HFFc6 (cell line): Measurements from ENCODE around the gene PDE4D. TPM values are rescaled to one million over a fixed set of nuclear protein-coding genes. Genes with fewer than 3 reads are reported as not detected.

Experiments used
- DNase-seq: peaks from one replicate; pipeline ENCODE4 v3.0.0-alpha.2; 2018
- H3K27ac Mint-ChIP-seq: 2 replicates; pipeline ENCODE4 v1.8.0; 2020; ENCODE audit warnings: mild to moderate bottlenecking, mixed read lengths
- H3K27me3 Mint-ChIP-seq: 2 replicates; pipeline ENCODE4 v1.8.0; 2021; ENCODE audit warnings: mild to moderate bottlenecking, moderate library complexity, mixed read lengths; ENCODE audit not compliant: insufficient read depth
- H3K36me3 Mint-ChIP-seq: 2 replicates; pipeline ENCODE4 v1.8.0; 2021; ENCODE audit warnings: low read depth, mixed read lengths
- H3K4me1 Mint-ChIP-seq: 2 replicates; pipeline ENCODE4 v1.8.0; 2020; ENCODE audit warnings: low read depth, mixed read lengths
- H3K4me3 Mint-ChIP-seq: 2 replicates; pipeline ENCODE4 v1.8.0; 2020; ENCODE audit warnings: mild to moderate bottlenecking, moderate library complexity, mixed read lengths
- H3K9me3 Mint-ChIP-seq: 2 replicates; pipeline ENCODE4 v1.8.0; 2020; ENCODE audit warnings: mild to moderate bottlenecking, mixed read lengths
- CTCF ChIP-seq: fragments of 200-600 bp; sonication (generic); IDR thresholded peaks from 2 replicates; pipeline ENCODE4 v1.5.0; 2021; ENCODE audit warnings: antibody characterized with exemption, mild to moderate bottlenecking
- total RNA-seq, 6 experiments: library from RNA; stranded (reverse); fragmentation: NEBNext Ultra II Directional; extraction: Animal tissue kit (Norgen Biotek cat#: 25700); gene quantifications; 2 replicates in 1 of 6; 3 replicates in 5 of 6; pipeline ENCODE4 v1.2.3, GENCODE V29; 2021

PDE4D gene
- total RNA-seq, 6 experiments from 2014 or later = 1.8 to 7.3 (median 6.2) TPM

- DNase-seq = no peak
- Mint-ChIP-seq H3K4me3 (no peak overlapping the region), H3K27ac (no peak overlapping the region), H3K4me1 (no peaks in the 10 kb centered on the region), H3K27me3 (no peaks in the 10 kb centered on the region; the same call in 1 of the 2 replicates), H3K36me3 (peaks cover 20% of the 10 kb centered on the region), H3K9me3 (peaks cover 23% of the 10 kb centered on the region)
- TF ChIP-seq CTCF = no peak
These were observed 884.6 kb downstream of the PDE4D start for GRCh38 chr5:59008816-59009473.

- Mint-ChIP-seq H3K9me3 (peaks cover 17% of the 10 kb centered on the region), H3K4me3 (no peak overlapping the region), H3K27ac (no peak overlapping the region), H3K4me1 (no peaks in the 10 kb centered on the region), H3K27me3 (no peaks in the 10 kb centered on the region; the same call in 1 of the 2 replicates), H3K36me3 (peaks cover 13% of the 10 kb centered on the region)
- DNase-seq = peak; percentile 32
- TF ChIP-seq CTCF = peak; percentile 79
These were observed 886.0 kb downstream of the PDE4D start for GRCh38 chr5:59007460-59008063.

GRCh38 chr5:59005934-59006701 is 887.4 kb downstream of the PDE4D start:
- Mint-ChIP-seq H3K4me1 (peaks cover 9% of the 10 kb centered on the region), H3K4me3 (no peak overlapping the region), H3K9me3 (peaks cover 4% of the 10 kb centered on the region), H3K36me3 (peaks cover under 1% of the 10 kb centered on the region; the same call in 1 of the 2 replicates), H3K27ac (no peak overlapping the region), H3K27me3 (no peaks in the 10 kb centered on the region)
- no peak for TF ChIP-seq CTCF
- no peak for DNase-seq

- H3K27ac Mint-ChIP-seq = no peak overlapping the region
- DNase-seq = no peak
- peaks cover 15% of the 10 kb centered on the region for H3K4me1 Mint-ChIP-seq
- H3K9me3 Mint-ChIP-seq = no peaks in the 10 kb centered on the region
- H3K27me3 Mint-ChIP-seq = no peaks in the 10 kb centered on the region
- H3K4me3 Mint-ChIP-seq = no peak overlapping the region
- no peaks in the 10 kb centered on the region for H3K36me3 Mint-ChIP-seq
- no peak for TF ChIP-seq CTCF
These were observed 889.9 kb downstream of the PDE4D start for GRCh38 chr5:59003641-59004040.

- Mint-ChIP-seq H3K36me3 (no peaks in the 10 kb centered on the region), H3K27ac (no peak overlapping the region), H3K9me3 (no peaks in the 10 kb centered on the region), H3K27me3 (no peaks in the 10 kb centered on the region), H3K4me3 (no peak overlapping the region), H3K4me1 (peaks cover 15% of the 10 kb centered on the region)
- no peak for TF ChIP-seq CTCF
- no peak for DNase-seq
These were observed 890.4 kb downstream of the PDE4D start for GRCh38 chr5:59003124-59003523.
